ENCODE data around the gene GGNBP2.
A peak's percentile ranks its signal among the peaks of the same experiment; 100 is the strongest.

The GGNBP2 gene

GRCh38 chr17:36546418-36547093 is 1.8 kb downstream of the GGNBP2 start:
- TF ChIP-seq JUND (IDR thresholded peaks at IDR 0.05; ENCODE audit: low read depth): no peak
- in situ Hi-C loops (cut with HindIII; ENCODE audit: low pct_unique_long_range_greater_than_20kb, low sequenced_read_pairs): no loop called here
- no peak for DNase-seq (ENCODE audit: low read depth in 1 of 2, low spot score in 1 of 2)

DNA sequence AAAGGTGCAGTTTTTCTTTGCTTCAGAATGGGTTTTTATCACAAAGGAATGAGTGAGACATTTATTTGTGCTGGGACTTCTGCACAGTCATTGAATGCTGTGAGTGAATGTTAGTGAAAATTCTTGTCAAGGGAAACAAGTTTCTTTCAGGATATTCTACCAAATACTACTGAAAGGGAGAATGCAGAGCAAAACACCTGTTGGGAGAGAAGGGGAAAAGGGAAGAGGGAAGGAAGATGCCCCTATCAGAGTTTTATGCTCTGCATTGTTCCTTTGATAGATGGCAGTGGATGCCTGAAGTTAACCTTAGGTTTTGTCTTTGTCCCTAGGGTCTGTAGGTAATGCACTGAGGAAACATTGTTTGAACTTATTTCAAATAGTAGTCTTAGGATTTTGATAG is 3.1 kb downstream of the GGNBP2 start:
- TF ChIP-seq JUND (IDR thresholded peaks at IDR 0.05; ENCODE audit: low read depth): no peak
- DNase-seq (ENCODE audit: low read depth in 1 of 2, low spot score in 1 of 2): no peak
- in situ Hi-C loops (cut with HindIII; ENCODE audit: low pct_unique_long_range_greater_than_20kb, low sequenced_read_pairs): no loop called here

GRCh38 chr17:36550491-36551417 is 6.0 kb downstream of the GGNBP2 start:
- in situ Hi-C loops (cut with HindIII; ENCODE audit: low pct_unique_long_range_greater_than_20kb, low sequenced_read_pairs): no loop called here
- DNase-seq (ENCODE audit: low read depth in 1 of 2, low spot score in 1 of 2): no peak
- no peak for TF ChIP-seq JUND (IDR thresholded peaks at IDR 0.05; ENCODE audit: low read depth)

DNA sequence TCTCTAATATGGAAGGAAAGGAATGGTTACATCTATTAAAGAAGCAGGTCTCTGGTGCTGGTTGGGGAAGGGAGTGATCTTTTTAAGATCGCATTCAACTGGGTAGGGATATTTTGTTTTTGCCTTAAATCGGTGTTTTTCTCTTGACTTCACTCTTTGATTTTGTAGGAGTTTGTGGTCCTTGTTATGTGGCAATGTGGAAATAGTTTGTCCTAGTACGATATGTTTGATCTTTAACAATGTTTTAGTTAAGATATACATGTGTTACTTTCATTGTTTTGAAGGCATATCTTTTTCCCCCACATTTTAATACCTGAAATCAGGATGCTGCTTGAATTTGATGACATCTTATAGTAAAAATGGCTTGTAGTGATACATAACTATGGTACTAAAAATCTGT is 8.7 kb downstream of the GGNBP2 start:
- DNase-seq (ENCODE audit: low read depth in 1 of 2, low spot score in 1 of 2): no peak
- no peak for TF ChIP-seq JUND (IDR thresholded peaks at IDR 0.05; ENCODE audit: low read depth)
- in situ Hi-C loops (cut with HindIII; ENCODE audit: low pct_unique_long_range_greater_than_20kb, low sequenced_read_pairs): no loop called here

DNA sequence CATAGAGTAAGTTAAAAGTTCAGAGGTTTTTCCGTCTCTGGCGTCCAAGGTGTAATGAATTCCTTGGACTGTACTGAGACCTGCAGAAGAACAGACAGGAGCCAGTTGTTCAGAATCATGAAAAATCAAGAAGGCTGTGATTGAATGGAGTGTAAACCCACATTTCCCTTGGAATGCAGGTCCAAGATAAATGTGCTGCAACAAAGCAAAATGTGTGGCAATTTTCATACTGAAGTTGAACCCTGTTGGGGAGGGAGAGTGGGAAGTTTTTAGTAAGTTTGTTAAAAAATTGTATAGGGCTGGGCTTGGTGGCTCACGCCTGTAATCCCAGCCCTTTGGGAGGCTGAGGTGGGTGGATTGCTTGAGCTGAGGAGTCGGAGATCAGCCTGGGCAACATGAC is 21.4 kb downstream of the GGNBP2 start:
- no peak for DNase-seq (ENCODE audit: low read depth in 1 of 2, low spot score in 1 of 2)
- no peak for TF ChIP-seq JUND (IDR thresholded peaks at IDR 0.05; ENCODE audit: low read depth)
- in situ Hi-C loops (cut with HindIII; ENCODE audit: low pct_unique_long_range_greater_than_20kb, low sequenced_read_pairs): no loop called here

DNA sequence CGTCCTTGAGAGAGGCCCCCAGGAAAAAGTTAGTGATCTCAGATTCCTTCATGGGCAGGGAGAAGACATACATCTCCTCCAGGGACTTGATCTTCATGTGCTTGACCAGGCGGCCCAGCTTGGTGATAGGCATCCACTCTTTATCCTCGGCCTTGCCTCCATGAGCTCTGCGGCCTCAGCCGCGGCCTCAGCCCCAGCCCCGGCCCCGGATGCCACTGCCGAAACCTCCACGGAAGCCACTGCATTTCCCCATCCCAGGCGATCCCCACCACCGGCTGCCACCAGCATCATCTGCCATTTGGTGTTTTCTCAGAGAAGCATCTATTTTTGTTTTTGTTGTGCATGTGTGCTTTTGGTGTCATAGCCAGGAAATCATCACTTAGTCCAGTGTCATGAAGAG is 30.3 kb downstream of the GGNBP2 start:
- in situ Hi-C loops (cut with HindIII; ENCODE audit: low pct_unique_long_range_greater_than_20kb, low sequenced_read_pairs): no loop called here
- no peak for TF ChIP-seq JUND (IDR thresholded peaks at IDR 0.05; ENCODE audit: low read depth)
- DNase-seq (ENCODE audit: low read depth in 1 of 2, low spot score in 1 of 2): no peak

DNA sequence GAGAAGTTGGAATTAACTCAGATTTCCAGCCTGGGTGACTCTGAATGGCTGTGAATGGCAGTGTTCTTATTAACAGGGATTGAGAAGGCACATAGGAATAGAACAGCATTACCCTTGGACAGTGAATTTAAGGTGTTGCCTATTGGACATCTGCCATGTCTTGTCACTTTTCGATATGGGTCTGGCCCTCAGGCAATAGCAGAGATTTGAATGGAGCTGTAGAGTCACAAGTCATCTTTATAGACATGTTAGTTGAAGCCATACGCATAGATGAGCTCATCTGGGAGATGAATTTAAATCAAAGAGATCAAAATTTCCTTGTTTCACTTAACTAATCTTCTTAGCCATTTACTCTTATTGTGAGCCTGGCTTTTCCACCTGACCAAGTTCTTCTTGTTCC is 32.1 kb downstream of the GGNBP2 start:
- no peak for DNase-seq (ENCODE audit: low read depth in 1 of 2, low spot score in 1 of 2)
- no peak for TF ChIP-seq JUND (IDR thresholded peaks at IDR 0.05; ENCODE audit: low read depth)
- in situ Hi-C loops (cut with HindIII; ENCODE audit: low pct_unique_long_range_greater_than_20kb, low sequenced_read_pairs): no loop called here

DNA sequence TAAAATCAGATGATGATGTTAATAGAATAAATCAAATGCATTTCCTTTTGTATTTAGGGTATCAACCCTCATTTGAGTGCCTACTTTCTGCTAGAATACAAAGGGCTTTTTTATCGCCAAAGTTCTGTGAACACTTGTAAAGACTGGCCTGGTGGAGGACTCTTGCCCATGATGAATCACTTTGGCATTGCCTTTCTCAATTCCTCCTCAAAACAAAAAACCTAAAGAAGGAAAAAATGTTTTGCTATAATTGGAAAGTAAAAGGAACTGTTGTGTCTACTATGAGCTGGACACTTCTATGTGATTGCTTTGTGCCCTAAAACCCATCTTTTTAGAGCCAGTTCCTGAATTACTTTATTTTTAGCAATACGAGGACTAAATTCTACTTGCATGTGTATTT is 34.0 kb downstream of the GGNBP2 start:
- no peak for TF ChIP-seq JUND (IDR thresholded peaks at IDR 0.05; ENCODE audit: low read depth)
- in situ Hi-C loops (cut with HindIII; ENCODE audit: low pct_unique_long_range_greater_than_20kb, low sequenced_read_pairs): no loop called here
- DNase-seq (ENCODE audit: low read depth in 1 of 2, low spot score in 1 of 2): no peak

DNA sequence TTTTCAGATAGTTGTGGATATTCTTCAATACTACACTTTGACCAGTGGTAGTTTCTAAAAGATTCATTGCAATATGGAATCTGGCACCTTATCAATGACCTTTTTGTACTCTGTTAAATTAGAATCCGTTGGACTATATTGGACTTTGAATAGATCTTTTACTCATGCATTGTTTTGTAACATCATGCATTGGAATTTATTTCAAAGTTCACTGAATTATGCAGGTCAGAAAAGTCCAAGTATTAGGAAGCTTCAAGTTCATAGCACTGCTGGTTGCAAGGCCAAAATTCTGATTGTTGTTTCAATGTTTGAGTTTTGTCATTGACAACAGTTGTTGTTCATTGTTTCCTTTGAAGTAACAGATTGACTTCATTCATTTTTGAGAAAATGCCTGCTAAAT is 39.1 kb downstream of the GGNBP2 start:
- DNase-seq (ENCODE audit: low read depth in 1 of 2, low spot score in 1 of 2): no peak
- no peak for TF ChIP-seq JUND (IDR thresholded peaks at IDR 0.05; ENCODE audit: low read depth)
- in situ Hi-C loops (cut with HindIII; ENCODE audit: low pct_unique_long_range_greater_than_20kb, low sequenced_read_pairs): no loop called here

- TF ChIP-seq JUND (IDR thresholded peaks at IDR 0.05; ENCODE audit: low read depth): no peak
- DNase-seq (ENCODE audit: low read depth in 1 of 2, low spot score in 1 of 2): no peak
- in situ Hi-C loops (cut with HindIII; ENCODE audit: low pct_unique_long_range_greater_than_20kb, low sequenced_read_pairs): no loop called here
Observed at GRCh38 chr17:36586138-36586537, 41.4 kb downstream of the GGNBP2 start.

DNA sequence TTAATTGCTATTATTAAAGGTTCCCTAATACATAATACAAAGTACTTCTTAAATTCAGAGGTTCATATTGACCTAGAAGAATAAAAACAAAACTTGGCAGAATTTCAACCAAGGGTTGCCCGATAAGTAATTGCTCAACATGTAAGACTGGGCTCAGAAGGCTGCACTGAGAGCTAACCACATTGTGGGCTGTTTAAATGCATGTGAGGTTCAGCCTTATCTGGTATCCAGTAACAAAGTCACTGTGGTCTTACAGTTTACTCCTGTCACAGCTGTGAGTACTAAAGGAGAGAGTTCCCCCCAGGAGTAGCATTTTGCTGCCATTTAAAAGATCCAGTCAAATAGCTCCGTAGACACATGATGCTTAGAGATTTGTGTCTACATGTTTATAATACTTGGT is 45.4 kb downstream of the GGNBP2 start:
- in situ Hi-C loops (cut with HindIII; ENCODE audit: low pct_unique_long_range_greater_than_20kb, low sequenced_read_pairs): no loop called here
- DNase-seq (ENCODE audit: low read depth in 1 of 2, low spot score in 1 of 2): no peak
- TF ChIP-seq JUND (IDR thresholded peaks at IDR 0.05; ENCODE audit: low read depth): no peak

GRCh38 chr17:36591434-36592315 is 47.0 kb downstream of the GGNBP2 start, which contains the start of gene DHRS11:
Gene DHRS11, plus strand, starts transcription at chr17:36591879. Its CDS starts 131 bp downstream, at chr17:36592010.
- no peak for TF ChIP-seq JUND (IDR thresholded peaks at IDR 0.05; ENCODE audit: low read depth)
- DNase-seq (ENCODE audit: low read depth in 1 of 2, low spot score in 1 of 2): peak; percentile 89 to 96
- in situ Hi-C loops (cut with HindIII; ENCODE audit: low pct_unique_long_range_greater_than_20kb, low sequenced_read_pairs): no loop called here
